GM21423 (cell line): ENCODE data around the gene CAAP1.
"Not testable (repeated sequence)": the region's sequence is repeated elsewhere in the genome, so short reads cannot be mapped to it uniquely, and the experiment has no call there.

ENCODE experiments used
- ATAC-seq: cut with Tn5 transposase; IDR thresholded peaks from one replicate; pipeline ENCODE4 v1.9.1; 2021; ENCODE audit warnings: mild to moderate bottlenecking, moderate library complexity; ENCODE audit not compliant: unreplicated experiment

Gene CAAP1

GRCh38 chr9:26850995-26851394, 41.6 kb downstream of the CAAP1 start:
- no peak for ATAC-seq

GRCh38 chr9:26833792-26834191, 58.8 kb downstream of the CAAP1 start:
- ATAC-seq = no peak

GRCh38 chr9:26828391-26828955, 64.1 kb downstream of the CAAP1 start:
- not testable (repeated sequence) for ATAC-seq

- no peak for ATAC-seq
Measured at GRCh38 chr9:26814799-26815198, 77.8 kb downstream of the CAAP1 start.

- ATAC-seq = peak; percentile 77
Measured at GRCh38 chr9:26813247-26813646, 79.4 kb downstream of the CAAP1 start.

GRCh38 chr9:26812217-26812616, 80.4 kb downstream of the CAAP1 start:
- ATAC-seq = no peak

GRCh38 chr9:26811106-26811505, 81.5 kb downstream of the CAAP1 start:
- ATAC-seq = no peak

GRCh38 chr9:26809795-26810194, 82.8 kb downstream of the CAAP1 start:
- ATAC-seq = no peak

GRCh38 chr9:26807161-26807560, 85.4 kb downstream of the CAAP1 start:
- no peak for ATAC-seq

- ATAC-seq = no peak
Measured at GRCh38 chr9:26802921-26803320, 89.7 kb downstream of the CAAP1 start.

- ATAC-seq = no peak
Measured at GRCh38 chr9:26801772-26802171, 90.8 kb downstream of the CAAP1 start.

GRCh38 chr9:26800322-26800721, 92.3 kb downstream of the CAAP1 start:
- no peak for ATAC-seq

- ATAC-seq = no peak
Measured at GRCh38 chr9:26791274-26791673, 101.3 kb downstream of the CAAP1 start.
